AG04450 (cell line): ENCODE results near the gene TSPAN19. TPM values are rescaled to one million over a fixed set of nuclear protein-coding genes. Genes with fewer than 3 reads are reported as not detected.

Experiments
- CTCF ChIA-PET: fragments of 300-600, 350-600 bp; formaldehyde crosslinking; extraction: SDS; loops from one replicate; lab custom pipeline; 2022; ENCODE audit warnings: antibody characterized with exemption, inconsistent platforms; lab: Charles Lee
- POLR2A ChIA-PET: fragments of 350-600 bp; formaldehyde crosslinking; extraction: SDS; loops from one replicate; lab custom pipeline; 2021; ENCODE audit warnings: antibody characterized with exemption, inconsistent platforms; lab: Yijun Ruan, JAX
- DNase-seq: peaks from one replicate; pipeline ENCODE4 v3.0.0-alpha.2; 2011; ENCODE audit warnings: low read depth, low spot score
- H3K27ac ChIP-seq: one replicate; pipeline ENCODE4 v1.5.1; 2012; ENCODE audit warnings: low read depth, low read length, control low read depth
- H3K27me3 ChIP-seq: one replicate; pipeline ENCODE4 v1.6.0; 2012; ENCODE audit warnings: low read length; ENCODE audit not compliant: control insufficient read depth, insufficient read depth
- H3K4me3 ChIP-seq: 2 replicates; pipeline ENCODE4 v1.5.1; 2011; ENCODE audit warnings: mild to moderate bottlenecking, low read depth, low read length, control low read depth
- H3K9me3 ChIP-seq: 2 replicates; pipeline ENCODE4 v1.5.1; 2012; ENCODE audit warnings: low read length; ENCODE audit not compliant: control insufficient read depth, insufficient read depth
- CTCF ChIP-seq: IDR thresholded peaks from 2 replicates; pipeline ENCODE4 v1.5.1; 2011; ENCODE audit warnings: low read depth, low read length, control low read depth, inconsistent platforms
- polyA plus RNA-seq: library from polyadenylated mRNA; depleted of rRNA; stranded (reverse); fragments of >200 nt; gene quantifications from 2 replicates; pipeline ENCODE4 v1.2.3, GENCODE V29; 2011

The TSPAN19 gene
- polyA plus RNA-seq, 1 experiment, result not detected

GRCh38 chr12:84986117-84986516 is 50.0 kb downstream of the TSPAN19 start:
- POLR2A ChIA-PET, result no interaction called here

GRCh38 chr12:84983289-84983688 is 52.8 kb downstream of the TSPAN19 start:
- no peak for TF ChIP-seq CTCF
- Histone ChIP-seq H3K4me3 (no peak overlapping the region), H3K27ac (no peak overlapping the region), H3K9me3 (no peaks in the 10 kb centered on the region), H3K27me3 (no peaks in the 10 kb centered on the region)
- CTCF ChIA-PET, result no interaction called here
- POLR2A ChIA-PET, result no interaction called here
- DNase-seq, result no peak

More at GRCh38 chr12:84986117-84986516, 50.0 kb downstream of the TSPAN19 start:
- Histone ChIP-seq H3K27ac (no peak overlapping the region), H3K27me3 (no peaks in the 10 kb centered on the region), H3K4me3 (no peak overlapping the region), H3K9me3 (no peaks in the 10 kb centered on the region)
- CTCF ChIA-PET, result no interaction called here
- no peak for TF ChIP-seq CTCF
- no peak for DNase-seq

GRCh38 chr12:84982888-84983287 is 53.2 kb downstream of the TSPAN19 start:
- Histone ChIP-seq H3K9me3 (no peaks in the 10 kb centered on the region), H3K4me3 (no peak overlapping the region), H3K27me3 (no peaks in the 10 kb centered on the region), H3K27ac (no peak overlapping the region)
- TF ChIP-seq CTCF, result no peak
- POLR2A ChIA-PET, result no interaction called here
- no peak for DNase-seq
- CTCF ChIA-PET, result no interaction called here

GRCh38 chr12:84978921-84979320 is 57.2 kb downstream of the TSPAN19 start:
- ChIA-PET CTCF (no interaction called here), POLR2A (no interaction called here)
- TF ChIP-seq CTCF, result no peak
- DNase-seq, result no peak
- Histone ChIP-seq H3K27me3 (no peaks in the 10 kb centered on the region), H3K4me3 (no peak overlapping the region), H3K27ac (no peak overlapping the region), H3K9me3 (peaks cover 4% of the 10 kb centered on the region; the same call in 1 of the 2 replicates)

GRCh38 chr12:84976133-84976532 is 59.9 kb downstream of the TSPAN19 start:
- no peak for TF ChIP-seq CTCF
- ChIA-PET CTCF (no interaction called here), POLR2A (no interaction called here)
- no peak for DNase-seq
- no peak overlapping the region for H3K27ac ChIP-seq
- H3K4me3 ChIP-seq, result no peak overlapping the region
- peaks cover 4% of the 10 kb centered on the region; the same call in 1 of the 2 replicates for H3K9me3 ChIP-seq
- no peaks in the 10 kb centered on the region for H3K27me3 ChIP-seq
